ENCODE measurements around the gene SARDH. TPM values are rescaled to one million over a fixed set of nuclear protein-coding genes. Genes with fewer than 3 reads are reported as not detected.

Gene SARDH
- total and polyA plus RNA-seq, 2 of the 13 experiments (the other 11 are each of a cell fraction or from before 2014, with no cell fraction given): 11.6 to 34.9 TPM

GRCh38 chr9:133738640-133739225 lies 581 bp upstream of the SARDH start (continued):
- TF ChIP-seq ZNF850 (CRISPR knock-in tag; conservative IDR thresholded peaks at IDR 0.05): no peak
- TF ChIP-seq HHEX (CRISPR knock-in tag; IDR thresholded peaks at IDR 0.05): no peak
- 0 out of 2 replicates have a peak, but pooled peaks have one; percentile 10 for TF ChIP-seq NFAT5 (CRISPR knock-in tag; IDR thresholded peaks at IDR 0.05)
- no peak for TF ChIP-seq DR1 (CRISPR knock-in tag; IDR thresholded peaks at IDR 0.05)
- no peak for TF ChIP-seq SRSF9 (IDR thresholded peaks at IDR 0.05; ENCODE audit: borderline replicate concordance, insufficient read depth, low read depth, low read length, poor library complexity, severe bottlenecking)
- TF ChIP-seq ZNF782 (CRISPR knock-in tag; IDR thresholded peaks at IDR 0.05; ENCODE audit: borderline replicate concordance): no peak
- no peak for TF ChIP-seq PTBP1 (IDR thresholded peaks at IDR 0.05; ENCODE audit: low read depth, low read length, poor library complexity, severe bottlenecking)
- 0 out of 2 replicates have a peak, but pooled peaks have one; percentile 3 for TF ChIP-seq NR1H2 (CRISPR knock-in tag; IDR thresholded peaks at IDR 0.05; ENCODE audit: borderline replicate concordance, low read depth)
- peak; percentile 23 for TF ChIP-seq IKZF4 (CRISPR knock-in tag; IDR thresholded peaks at IDR 0.05; ENCODE audit: borderline replicate concordance, low read depth, not compliant biosample characterization)
- peak; percentile 34; the same call in 1 of the 2 replicates for TF ChIP-seq ZSCAN21 (CRISPR knock-in tag; IDR thresholded peaks at IDR 0.05; ENCODE audit: borderline replicate concordance)
- no peak for TF ChIP-seq TRIM24 (CRISPR knock-in tag; IDR thresholded peaks at IDR 0.05)
- TF ChIP-seq ZNF543 (CRISPR knock-in tag; IDR thresholded peaks at IDR 0.05): 0 out of 2 replicates have a peak, but pooled peaks have one; percentile 11
- TF ChIP-seq PHF5A (CRISPR knock-in tag; IDR thresholded peaks at IDR 0.05; ENCODE audit: low read depth, unreplicated experiment): no peak
- TF ChIP-seq PLRG1 (conservative IDR thresholded peaks at IDR 0.05): no peak
- no peak for TF ChIP-seq ZBTB43 (CRISPR knock-in tag; conservative IDR thresholded peaks at IDR 0.05)
- TF ChIP-seq HNF1B (CRISPR knock-in tag; IDR thresholded peaks at IDR 0.05): peak; percentile 9; the same call in 1 of the 2 replicates
- TF ChIP-seq ZNF572 (CRISPR knock-in tag; IDR thresholded peaks at IDR 0.05): peak; percentile 73; the same call in 1 of the 2 replicates
- TF ChIP-seq AGO2 (optimal IDR thresholded peaks at IDR 0.05; ENCODE audit: low read depth, low read length): peak; percentile 67
- TF ChIP-seq ZNF737 (CRISPR knock-in tag; IDR thresholded peaks at IDR 0.05; ENCODE audit: borderline replicate concordance): no peak
- TF ChIP-seq MAF1 (CRISPR knock-in tag; IDR thresholded peaks at IDR 0.05; ENCODE audit: borderline replicate concordance): no peak
- TF ChIP-seq DBP (CRISPR knock-in tag; IDR thresholded peaks at IDR 0.05; ENCODE audit: not compliant biosample characterization): peak; percentile 7
